PC-3 (cell line): ENCODE measurements around the gene IRF8.

ENCODE experiments used
- EZH2 ChIP-seq: fragments of 300-600 bp; sonication (generic); IDR thresholded peaks from one replicate; pipeline ENCODE4 v1.6.1; 2017; ENCODE audit warnings: antibody characterized with exemption, mild to moderate bottlenecking, low read length; ENCODE audit not compliant: unreplicated experiment
- EZH2phosphoT487 ChIP-seq: fragments of 300-600 bp; sonication (generic); IDR thresholded peaks from 2 replicates; pipeline ENCODE4 v1.6.1; 2018; ENCODE audit warnings: mild to moderate bottlenecking, antibody characterized with exemption, low read length, borderline replicate concordance
- TF ChIP-seq, protein P1 (sequence below): fragments of 300-600 bp; sonication (generic); conservative IDR thresholded peaks from 2 replicates; pipeline ENCODE4 v1.5.1; 2017; ENCODE audit warnings: antibody characterized with exemption, low read depth, mild to moderate bottlenecking, low read length

DNA sequence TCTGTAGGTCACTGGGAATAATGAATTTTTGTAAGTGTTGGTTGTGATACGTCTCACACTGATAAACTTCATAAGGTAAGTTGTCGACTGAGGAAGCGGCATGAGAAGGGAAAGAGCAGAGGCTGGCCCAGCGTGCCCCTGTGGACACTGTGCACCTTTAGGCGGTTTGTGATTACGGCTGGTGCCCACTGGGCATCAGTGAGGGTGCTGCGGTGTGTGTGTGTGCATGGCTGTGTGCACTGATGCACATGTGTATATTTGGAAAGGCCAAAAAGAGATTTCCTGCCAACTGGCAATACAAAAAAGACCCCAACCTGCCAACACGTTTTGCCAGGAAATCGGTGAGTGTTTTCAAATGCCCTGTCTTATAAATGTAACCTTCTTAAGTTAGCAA lies 11.9 kb downstream of the IRF8 start:
- TF ChIP-seq, protein P1, sequence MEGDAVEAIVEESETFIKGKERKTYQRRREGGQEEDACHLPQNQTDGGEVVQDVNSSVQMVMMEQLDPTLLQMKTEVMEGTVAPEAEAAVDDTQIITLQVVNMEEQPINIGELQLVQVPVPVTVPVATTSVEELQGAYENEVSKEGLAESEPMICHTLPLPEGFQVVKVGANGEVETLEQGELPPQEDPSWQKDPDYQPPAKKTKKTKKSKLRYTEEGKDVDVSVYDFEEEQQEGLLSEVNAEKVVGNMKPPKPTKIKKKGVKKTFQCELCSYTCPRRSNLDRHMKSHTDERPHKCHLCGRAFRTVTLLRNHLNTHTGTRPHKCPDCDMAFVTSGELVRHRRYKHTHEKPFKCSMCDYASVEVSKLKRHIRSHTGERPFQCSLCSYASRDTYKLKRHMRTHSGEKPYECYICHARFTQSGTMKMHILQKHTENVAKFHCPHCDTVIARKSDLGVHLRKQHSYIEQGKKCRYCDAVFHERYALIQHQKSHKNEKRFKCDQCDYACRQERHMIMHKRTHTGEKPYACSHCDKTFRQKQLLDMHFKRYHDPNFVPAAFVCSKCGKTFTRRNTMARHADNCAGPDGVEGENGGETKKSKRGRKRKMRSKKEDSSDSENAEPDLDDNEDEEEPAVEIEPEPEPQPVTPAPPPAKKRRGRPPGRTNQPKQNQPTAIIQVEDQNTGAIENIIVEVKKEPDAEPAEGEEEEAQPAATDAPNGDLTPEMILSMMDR = no peak
- no peak for TF ChIP-seq EZH2phosphoT487
- no peak for TF ChIP-seq EZH2
